Astrocyte (in vitro differentiated cells and primary cell): ENCODE results near the gene EXOC6B. TPM values are rescaled to one million over a fixed set of nuclear protein-coding genes. Genes with fewer than 3 reads are reported as not detected.

Source experiments
- DNase-seq: peaks from one replicate; pipeline ENCODE4 v3.0.0-alpha.2; 2010; ENCODE audit warnings: low read depth
- FAIRE-seq: peaks from 2 replicates; lab custom pipeline; 2011; peaks lifted over from hg19 to GRCh38; lab: Jason Lieb, UNC
- H2AFZ ChIP-seq: 2 replicates; pipeline ENCODE4 v1.6.0; 2012; ENCODE audit warnings: low read depth, low read length, inconsistent platforms
- H3K27ac ChIP-seq: 2 replicates; pipeline ENCODE4 v1.5.1; 2011; ENCODE audit warnings: low read depth, low read length, inconsistent platforms
- H3K27me3 ChIP-seq: 2 replicates; pipeline ENCODE4 v1.6.0; 2011; ENCODE audit warnings: low read length, inconsistent platforms; ENCODE audit not compliant: insufficient read depth
- H3K36me3 ChIP-seq: 2 replicates; pipeline ENCODE4 v1.5.1; 2011; ENCODE audit warnings: low read length, inconsistent platforms; ENCODE audit not compliant: insufficient read depth
- H3K4me1 ChIP-seq: 2 replicates; pipeline ENCODE4 v1.5.1; 2011; ENCODE audit warnings: low read length, inconsistent platforms; ENCODE audit not compliant: insufficient read depth
- H3K4me2 ChIP-seq: 2 replicates; pipeline ENCODE4 v1.6.0; 2012; ENCODE audit warnings: low read length, inconsistent platforms
- H3K4me3 ChIP-seq: 2 replicates; pipeline ENCODE4 v1.5.1; 2011; ENCODE audit warnings: low read depth, mild to moderate bottlenecking, low read length, inconsistent platforms; ENCODE audit not compliant: insufficient read depth
- H3K79me2 ChIP-seq: 2 replicates; pipeline ENCODE4 v1.6.0; 2012; ENCODE audit warnings: mild to moderate bottlenecking, low read length, inconsistent platforms; ENCODE audit not compliant: insufficient read depth
- H3K9ac ChIP-seq: 2 replicates; pipeline ENCODE4 v1.6.0; 2012; ENCODE audit warnings: mild to moderate bottlenecking, low read length, inconsistent platforms
- H3K9me3 ChIP-seq: 2 replicates; pipeline ENCODE4 v1.5.1; 2012; ENCODE audit warnings: low read depth, mild to moderate bottlenecking, low read length, inconsistent platforms; ENCODE audit not compliant: insufficient read depth
- H4K20me1 ChIP-seq: 2 replicates; pipeline ENCODE4 v1.6.0; 2012; ENCODE audit warnings: low read length, inconsistent platforms; ENCODE audit not compliant: insufficient read depth
- H3K27ac Mint-ChIP-seq: one replicate; pipeline ENCODE4 v1.8.0; 2021; ENCODE audit warnings: mild to moderate bottlenecking, mixed read lengths; ENCODE audit not compliant: unreplicated experiment
- H3K27me3 Mint-ChIP-seq: one replicate; pipeline ENCODE4 v1.8.0; 2021; ENCODE audit warnings: low read depth, mixed read lengths; ENCODE audit not compliant: unreplicated experiment
- H3K36me3 Mint-ChIP-seq: one replicate; pipeline ENCODE4 v1.8.0; 2021; ENCODE audit warnings: low read depth, mixed read lengths; ENCODE audit not compliant: unreplicated experiment
- H3K4me1 Mint-ChIP-seq: one replicate; pipeline ENCODE4 v1.8.0; 2021; ENCODE audit warnings: low read depth, mixed read lengths; ENCODE audit not compliant: unreplicated experiment
- H3K4me3 Mint-ChIP-seq: one replicate; pipeline ENCODE4 v1.8.0; 2021; ENCODE audit warnings: mild to moderate bottlenecking, moderate library complexity, mixed read lengths; ENCODE audit not compliant: unreplicated experiment
- H3K9me3 Mint-ChIP-seq: one replicate; pipeline ENCODE4 v1.8.0; 2021; ENCODE audit warnings: mild to moderate bottlenecking, mixed read lengths; ENCODE audit not compliant: unreplicated experiment
- EZH2 ChIP-seq: IDR thresholded peaks from 2 replicates; pipeline ENCODE4 v1.6.1; 2012; ENCODE audit warnings: mild to moderate bottlenecking, low read length, inconsistent platforms; ENCODE audit not compliant: insufficient read depth
- total RNA-seq: library from RNA; stranded (reverse); gene quantifications from 2 replicates; pipeline ENCODE4 v1.2.1, GENCODE V29; 2021
- TF ChIP-seq, protein P1 (sequence below): IDR thresholded peaks from 2 replicates; pipeline ENCODE4 v1.5.1; 2011; ENCODE audit warnings: low read depth, mild to moderate bottlenecking, inconsistent platforms, low read length, moderate library complexity; ENCODE audit not compliant: insufficient read depth

Gene EXOC6B
- total RNA-seq, 1 donor from 2014 or later: 31.8 TPM

DNA sequence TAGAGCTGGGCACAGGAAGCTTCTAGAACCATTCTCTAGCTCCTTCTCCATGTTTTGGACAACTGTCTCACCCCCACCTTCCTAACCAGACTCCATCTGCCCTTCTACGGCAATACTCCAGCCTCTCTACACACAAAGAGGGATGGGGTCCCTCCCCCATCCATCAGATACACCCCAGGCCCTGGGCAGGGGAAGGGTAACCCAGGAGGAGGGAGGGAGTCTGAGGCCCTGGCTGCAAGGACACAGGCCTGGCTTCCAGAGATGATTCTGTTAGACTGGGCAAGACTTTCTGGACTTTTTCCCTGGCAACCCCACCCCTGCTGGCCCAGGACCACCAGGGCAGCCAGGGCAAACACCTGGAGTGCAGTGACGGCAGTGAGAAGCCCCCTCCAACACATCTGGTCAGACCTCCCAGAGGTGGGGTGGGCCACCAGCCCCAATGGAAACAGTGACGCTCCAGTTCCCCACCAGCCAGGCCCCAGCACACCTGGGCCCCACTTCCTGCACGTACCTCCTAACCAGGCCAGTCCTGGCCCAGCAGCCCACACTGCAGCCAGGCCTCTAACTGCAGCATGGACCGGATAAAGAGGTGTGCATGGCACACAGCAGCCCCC, 684.7 kb downstream of the EXOC6B start:
- FAIRE-seq (no peak), DNase-seq (no peak)
- Mint-ChIP-seq H3K27ac (no peak overlapping the region), H3K4me1 (no peaks in the 10 kb centered on the region), H3K9me3 (peaks cover 3% of the 10 kb centered on the region), H3K4me3 (no peak overlapping the region), H3K36me3 (no peaks in the 10 kb centered on the region), H3K27me3 (peaks cover 54% of the 10 kb centered on the region)
- TF ChIP-seq EZH2: no peak
- TF ChIP-seq, protein P1, sequence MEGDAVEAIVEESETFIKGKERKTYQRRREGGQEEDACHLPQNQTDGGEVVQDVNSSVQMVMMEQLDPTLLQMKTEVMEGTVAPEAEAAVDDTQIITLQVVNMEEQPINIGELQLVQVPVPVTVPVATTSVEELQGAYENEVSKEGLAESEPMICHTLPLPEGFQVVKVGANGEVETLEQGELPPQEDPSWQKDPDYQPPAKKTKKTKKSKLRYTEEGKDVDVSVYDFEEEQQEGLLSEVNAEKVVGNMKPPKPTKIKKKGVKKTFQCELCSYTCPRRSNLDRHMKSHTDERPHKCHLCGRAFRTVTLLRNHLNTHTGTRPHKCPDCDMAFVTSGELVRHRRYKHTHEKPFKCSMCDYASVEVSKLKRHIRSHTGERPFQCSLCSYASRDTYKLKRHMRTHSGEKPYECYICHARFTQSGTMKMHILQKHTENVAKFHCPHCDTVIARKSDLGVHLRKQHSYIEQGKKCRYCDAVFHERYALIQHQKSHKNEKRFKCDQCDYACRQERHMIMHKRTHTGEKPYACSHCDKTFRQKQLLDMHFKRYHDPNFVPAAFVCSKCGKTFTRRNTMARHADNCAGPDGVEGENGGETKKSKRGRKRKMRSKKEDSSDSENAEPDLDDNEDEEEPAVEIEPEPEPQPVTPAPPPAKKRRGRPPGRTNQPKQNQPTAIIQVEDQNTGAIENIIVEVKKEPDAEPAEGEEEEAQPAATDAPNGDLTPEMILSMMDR: no peak
- Histone ChIP-seq H3K9ac (no peak overlapping the region), H3K27me3 (peaks cover 30% of the 10 kb centered on the region), H3K4me1 (peaks cover 12% of the 10 kb centered on the region), H2AFZ (no peak overlapping the region), H3K79me2 (no peaks in the 10 kb centered on the region), H4K20me1 (peaks cover 3% of the 10 kb centered on the region), H3K4me2 (no peak overlapping the region), H3K4me3 (no peak overlapping the region), H3K36me3 (no peaks in the 10 kb centered on the region), H3K9me3 (no peaks in the 10 kb centered on the region), H3K27ac (no peak overlapping the region)

DNA sequence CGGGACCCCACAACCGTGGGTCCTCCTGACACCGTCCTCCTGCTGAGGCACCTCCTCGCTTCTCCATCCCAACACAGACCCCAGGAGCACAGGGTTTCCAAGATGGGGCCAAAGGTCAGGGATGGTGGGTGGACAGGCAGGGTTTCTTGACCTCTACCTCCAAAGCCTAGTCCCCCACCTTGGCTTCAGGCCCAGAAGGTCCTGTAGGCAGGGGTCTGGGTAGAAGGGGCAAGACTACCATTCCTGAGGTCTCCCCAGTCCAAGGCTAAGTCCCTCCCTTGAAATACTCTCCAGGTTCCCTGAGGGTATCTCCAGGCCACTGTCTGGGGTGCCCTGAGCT, 685.2 kb downstream of the EXOC6B start:
- DNase-seq (no peak), FAIRE-seq (no peak)
- no peaks in the 10 kb centered on the region for H3K36me3 ChIP-seq
- no peak overlapping the region for H2AFZ ChIP-seq
- no peaks in the 10 kb centered on the region for H3K9me3 ChIP-seq
- peaks cover 12% of the 10 kb centered on the region for H3K4me1 ChIP-seq
- Mint-ChIP-seq H3K36me3 (no peaks in the 10 kb centered on the region), H3K4me1 (no peaks in the 10 kb centered on the region), H3K4me3 (no peak overlapping the region), H3K27me3 (peaks cover 50% of the 10 kb centered on the region), H3K9me3 (peaks cover 2% of the 10 kb centered on the region), H3K27ac (no peak overlapping the region)
- no peak overlapping the region for H3K4me2 ChIP-seq
- no peaks in the 10 kb centered on the region for H3K79me2 ChIP-seq
- TF ChIP-seq EZH2: no peak
- TF ChIP-seq, protein P1: no peak
- H3K4me3 ChIP-seq: no peak overlapping the region
- H3K27me3 ChIP-seq: peaks cover 25% of the 10 kb centered on the region
- no peak overlapping the region for H3K27ac ChIP-seq
- no peak overlapping the region for H3K9ac ChIP-seq
- peaks cover 3% of the 10 kb centered on the region for H4K20me1 ChIP-seq

DNA sequence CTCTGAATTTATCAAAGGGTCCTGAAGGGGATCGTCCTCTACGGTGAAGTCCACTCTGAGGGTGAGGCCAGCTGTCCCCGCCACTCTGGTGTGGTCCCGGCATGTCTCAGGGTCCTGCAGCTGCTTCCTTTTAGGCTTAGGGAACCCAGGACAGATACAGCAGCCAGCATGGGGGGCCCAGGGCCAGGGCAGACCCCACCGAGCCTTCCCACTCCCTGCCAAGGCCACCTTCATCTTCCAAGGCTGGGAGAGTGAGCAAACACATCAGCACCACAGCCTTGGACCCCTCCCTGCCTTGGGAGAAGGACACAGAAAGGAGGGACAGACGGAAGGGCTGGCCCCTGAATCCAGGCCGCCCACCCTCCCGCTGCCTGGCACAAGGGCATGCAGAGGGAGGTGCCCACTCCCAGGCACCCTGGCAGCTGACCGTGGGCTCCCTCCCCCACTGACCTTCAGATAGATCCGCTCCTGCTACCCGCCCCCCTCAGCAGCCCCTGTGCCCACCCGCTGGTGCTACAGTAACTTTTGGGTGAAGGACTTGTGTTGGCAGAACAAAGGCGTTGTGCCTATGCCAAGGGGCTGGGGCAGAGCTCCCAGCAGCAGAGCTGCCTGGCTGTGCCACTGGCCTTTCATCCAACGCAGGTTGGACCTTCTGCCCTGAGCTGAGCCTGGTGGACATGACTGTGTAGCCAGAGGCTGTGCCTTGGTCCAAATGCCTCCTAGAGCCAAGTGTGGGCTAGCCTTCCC, 685.8 kb downstream of the EXOC6B start:
- FAIRE-seq (no peak), DNase-seq (no peak)
- peaks cover 3% of the 10 kb centered on the region for H4K20me1 ChIP-seq
- H3K27ac ChIP-seq: no peak overlapping the region
- H3K27me3 ChIP-seq: peaks cover 21% of the 10 kb centered on the region
- H3K4me3 ChIP-seq: no peak overlapping the region
- no peaks in the 10 kb centered on the region for H3K9me3 ChIP-seq
- no peak overlapping the region for H2AFZ ChIP-seq
- Mint-ChIP-seq H3K4me3 (no peak overlapping the region), H3K4me1 (no peaks in the 10 kb centered on the region), H3K27ac (no peak overlapping the region), H3K9me3 (no peaks in the 10 kb centered on the region), H3K27me3 (peaks cover 52% of the 10 kb centered on the region), H3K36me3 (no peaks in the 10 kb centered on the region)
- TF ChIP-seq EZH2: no peak
- TF ChIP-seq, protein P1: no peak
- H3K4me1 ChIP-seq: peaks cover 9% of the 10 kb centered on the region
- H3K36me3 ChIP-seq: no peaks in the 10 kb centered on the region
- H3K79me2 ChIP-seq: no peaks in the 10 kb centered on the region
- no peak overlapping the region for H3K9ac ChIP-seq
- H3K4me2 ChIP-seq: no peak overlapping the region
